Activated gamma-delta T cell treated with anti-CD3 and anti-CD28 coated beads, Interleukin-2, amount 50 U/mL, for 16 hours (primary cell): ENCODE measurements around the gene CDH10.

Experiments used
- DNase-seq: peaks from one replicate; pipeline ENCODE4 v3.0.0-alpha.2; 2020; ENCODE audit warnings: low read depth

Gene CDH10

DNA sequence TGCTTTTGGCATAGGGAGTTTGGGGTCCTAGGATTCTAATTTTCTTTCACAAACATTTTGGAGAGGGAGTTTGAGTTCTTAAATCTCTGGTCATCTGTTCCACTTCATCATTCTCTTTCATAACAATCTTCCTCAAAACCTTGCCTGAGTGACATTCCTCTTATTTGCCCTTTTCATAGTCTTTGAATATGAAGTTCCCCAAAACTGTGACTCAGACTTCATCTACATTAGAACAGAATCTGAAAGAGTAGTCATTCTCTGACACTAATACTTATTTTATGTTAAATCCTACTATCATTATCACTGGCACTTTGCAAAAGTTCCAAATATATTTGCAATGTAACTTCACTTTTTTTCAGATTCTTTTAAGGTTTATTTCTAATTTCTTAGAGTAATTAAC, 163.8 kb downstream of the CDH10 start:
- DNase-seq: no peak

DNA sequence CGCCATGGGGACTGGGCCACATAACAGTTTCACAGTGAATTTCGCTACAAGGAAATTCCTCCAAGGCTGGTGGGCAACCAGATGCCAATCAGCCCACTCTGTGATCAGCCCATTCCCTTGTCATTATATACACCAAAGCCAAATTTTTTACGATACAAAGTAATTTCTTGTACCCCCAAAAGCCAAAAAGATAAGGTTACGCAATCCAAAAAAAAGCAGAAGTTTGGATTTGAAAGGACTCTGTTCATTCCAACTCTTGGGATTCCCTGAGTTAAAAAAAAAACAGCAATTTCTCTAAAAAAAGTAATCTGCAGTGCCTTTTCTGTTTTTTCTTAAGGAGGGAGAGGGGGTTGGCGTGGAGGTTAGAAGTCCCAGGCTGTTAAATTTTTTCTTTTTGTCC, 166.8 kb downstream of the CDH10 start:
- DNase-seq: no peak

DNA sequence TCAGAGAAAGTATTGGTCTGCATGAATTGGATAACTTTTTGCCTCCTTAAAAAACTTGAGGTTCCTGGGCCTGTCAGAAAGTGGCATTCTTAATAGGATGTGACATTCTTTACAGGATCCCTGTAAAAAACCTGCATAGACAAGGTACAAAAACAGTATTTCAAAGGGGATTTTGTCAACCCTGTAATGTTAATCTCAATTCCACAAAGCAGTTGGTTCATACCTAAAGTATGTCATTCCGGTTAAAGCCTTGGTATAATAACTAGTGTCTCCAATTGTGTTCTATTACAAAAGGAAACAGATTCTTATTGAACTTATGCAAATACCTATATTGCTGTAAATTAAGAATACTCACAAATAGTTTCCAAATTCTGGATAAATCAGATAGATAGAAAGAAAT, 169.7 kb downstream of the CDH10 start:
- DNase-seq: no peak

DNA sequence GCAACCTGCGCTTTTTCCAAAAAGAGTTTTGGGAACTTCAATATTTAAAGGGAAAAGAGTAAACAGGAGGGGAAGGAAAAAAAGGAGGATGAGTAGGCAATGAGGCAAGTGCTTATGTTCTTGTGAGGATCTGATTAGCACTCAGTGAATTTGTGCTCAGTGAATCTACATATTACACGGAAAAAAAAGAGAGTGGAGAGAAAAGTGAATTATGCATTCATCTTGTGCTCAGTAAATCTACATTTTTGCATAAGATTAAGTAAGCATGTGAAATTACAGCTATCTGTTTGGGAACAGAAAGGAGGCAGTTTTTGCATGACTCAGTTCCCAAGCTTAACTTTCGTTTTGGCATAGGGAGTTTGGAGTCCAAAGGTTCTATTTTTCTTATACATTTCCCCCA, 170.1 kb downstream of the CDH10 start:
- DNase-seq: no peak

DNA sequence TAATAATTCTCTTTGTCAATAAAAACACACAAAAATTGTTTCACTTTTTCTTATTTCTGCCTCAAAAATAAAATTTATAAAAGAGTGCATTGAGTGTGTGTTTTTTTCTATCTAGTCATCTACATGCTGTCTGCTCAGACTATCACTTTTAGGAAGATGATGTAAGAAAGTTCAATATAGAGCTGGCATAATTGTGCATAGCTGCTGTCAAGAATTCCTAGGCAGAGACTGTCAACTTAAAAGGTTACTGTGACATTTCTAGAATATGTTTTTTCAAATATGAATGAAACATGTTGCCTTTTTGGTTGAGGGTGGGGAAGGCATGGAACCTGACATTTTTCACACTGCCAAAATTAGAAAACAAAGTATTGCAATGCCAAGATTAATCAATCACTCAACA, 172.3 kb downstream of the CDH10 start:
- no peak for DNase-seq

DNA sequence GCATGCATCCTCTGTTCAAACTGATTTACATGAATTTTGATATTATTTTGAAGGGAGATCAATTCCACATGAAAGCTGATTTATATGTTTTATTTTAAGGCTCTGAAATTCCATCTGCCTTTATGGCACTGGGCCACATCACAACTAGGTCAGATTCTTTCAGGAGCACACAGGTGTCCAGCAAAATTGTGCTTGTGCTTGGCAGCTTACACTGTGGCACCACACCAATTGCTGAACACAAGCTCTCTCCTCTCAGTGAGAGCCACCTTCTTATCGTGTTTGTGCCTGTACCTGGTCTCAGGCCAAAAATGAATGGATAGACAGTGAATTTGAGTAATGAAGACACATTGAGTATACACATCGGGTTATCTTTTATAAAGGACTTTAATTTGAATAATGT, 200.4 kb downstream of the CDH10 start:
- no peak for DNase-seq

DNA sequence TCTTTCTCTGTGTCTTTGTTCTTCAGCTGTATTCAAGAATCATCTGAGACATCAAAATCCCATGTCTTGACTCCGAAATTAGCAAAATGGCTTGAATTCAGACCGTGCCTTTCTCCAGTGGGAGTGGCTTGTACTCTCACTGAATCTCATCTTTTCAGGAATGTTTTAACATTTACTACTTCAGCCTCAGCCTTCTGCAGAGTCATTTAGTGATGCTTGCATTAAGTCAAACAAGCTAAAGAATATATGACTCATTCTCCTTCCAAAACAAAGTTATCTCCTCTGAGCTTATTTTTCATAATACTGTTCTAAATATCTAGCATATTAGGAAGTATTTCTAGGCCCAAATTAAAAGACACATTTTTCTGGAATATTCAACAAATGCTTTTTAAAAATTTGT, 205.3 kb downstream of the CDH10 start:
- no peak for DNase-seq
